ENCODE data around the gene CEP162.
"Not testable (repeated sequence)": the region's sequence is repeated elsewhere in the genome, so short reads cannot be mapped to it uniquely, and the experiment has no call there.

CEP162 gene

GRCh38 chr6:84139311-84139710, 88.1 kb downstream of the CEP162 start:
- DNase-seq = no peak

GRCh38 chr6:84137989-84138575, 89.4 kb downstream of the CEP162 start:
- no peak for DNase-seq

GRCh38 chr6:84137051-84137375, 90.4 kb downstream of the CEP162 start:
- peak; percentile 84 for DNase-seq

DNA sequence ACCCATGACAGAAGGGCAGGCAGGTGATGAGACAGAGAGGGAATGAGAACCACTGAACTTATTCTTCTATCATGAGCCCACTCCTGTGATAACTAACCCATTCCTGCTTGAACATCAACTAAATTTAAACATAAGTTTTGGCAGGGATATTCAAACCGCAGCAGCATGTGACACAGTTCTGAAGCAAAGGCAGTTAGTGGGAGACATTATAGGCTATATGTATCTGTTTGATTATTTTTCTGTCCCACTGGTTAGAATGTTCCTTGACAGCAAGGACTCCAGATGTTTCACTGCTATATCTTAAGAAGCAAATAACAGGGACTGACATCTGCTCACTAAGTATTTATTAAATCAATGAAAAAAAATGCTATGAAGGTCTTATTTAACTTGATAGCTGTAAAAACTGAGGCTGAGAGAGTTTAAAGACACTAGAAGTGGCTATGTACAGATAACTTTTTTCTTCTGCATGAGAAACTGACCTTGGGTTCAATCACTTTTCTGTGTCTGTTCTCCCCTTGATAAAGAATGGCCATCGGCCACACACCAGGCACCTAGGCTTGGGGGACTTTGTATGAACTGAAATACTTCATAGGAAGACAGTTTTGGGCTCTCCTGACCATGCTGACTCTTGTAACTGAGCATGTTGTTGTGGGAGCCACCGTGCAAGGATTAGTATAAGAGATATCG, 90.9 kb downstream of the CEP162 start:
- peak; percentile 15 for DNase-seq

GRCh38 chr6:84135291-84135690, 92.2 kb downstream of the CEP162 start:
- DNase-seq = no peak

GRCh38 chr6:84133385-84133784, 94.1 kb downstream of the CEP162 start:
- DNase-seq = not testable (repeated sequence)

- DNase-seq = not testable (repeated sequence)
Observed at GRCh38 chr6:84129588-84129987, 97.9 kb downstream of the CEP162 start.

- no peak for DNase-seq
Observed at GRCh38 chr6:84123186-84123585, 104.3 kb downstream of the CEP162 start.

GRCh38 chr6:84119277-84119676, 108.2 kb downstream of the CEP162 start:
- no peak for DNase-seq

- no peak for DNase-seq
Observed at GRCh38 chr6:84118191-84118590, 109.3 kb downstream of the CEP162 start.

DNA sequence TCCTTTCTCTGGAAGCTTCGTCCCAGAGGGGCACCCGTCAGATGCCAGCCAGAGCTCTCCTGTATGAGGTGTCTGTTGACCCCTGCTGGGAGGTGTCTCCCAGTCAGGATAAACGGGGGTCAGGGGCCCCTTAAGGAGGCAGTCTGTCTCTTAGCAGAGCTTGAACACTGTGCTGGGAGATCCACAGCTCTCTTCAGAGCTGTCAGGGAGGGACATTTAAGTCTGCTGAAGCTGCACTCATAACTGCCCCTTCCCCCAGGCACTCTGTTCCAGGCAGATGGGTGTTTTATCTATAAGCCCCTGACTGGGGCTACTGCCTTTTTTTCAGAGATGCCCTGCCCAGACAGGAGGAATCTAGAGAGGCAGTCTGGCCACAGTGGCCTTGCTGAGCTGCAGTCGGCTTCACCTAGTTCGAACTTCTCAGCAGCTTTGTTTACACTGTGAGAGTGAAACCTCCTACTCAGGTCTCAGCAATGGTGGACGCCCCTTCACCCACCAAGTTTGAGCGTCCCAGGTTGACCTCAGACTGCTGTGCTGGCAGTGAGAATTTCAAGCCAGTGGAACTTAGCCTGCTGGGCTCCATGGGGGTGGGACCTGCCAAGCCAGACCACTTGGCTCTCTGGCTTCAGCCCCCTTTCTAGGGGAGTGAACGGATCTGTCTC, 112.4 kb downstream of the CEP162 start:
- DNase-seq = not testable (repeated sequence)

DNA sequence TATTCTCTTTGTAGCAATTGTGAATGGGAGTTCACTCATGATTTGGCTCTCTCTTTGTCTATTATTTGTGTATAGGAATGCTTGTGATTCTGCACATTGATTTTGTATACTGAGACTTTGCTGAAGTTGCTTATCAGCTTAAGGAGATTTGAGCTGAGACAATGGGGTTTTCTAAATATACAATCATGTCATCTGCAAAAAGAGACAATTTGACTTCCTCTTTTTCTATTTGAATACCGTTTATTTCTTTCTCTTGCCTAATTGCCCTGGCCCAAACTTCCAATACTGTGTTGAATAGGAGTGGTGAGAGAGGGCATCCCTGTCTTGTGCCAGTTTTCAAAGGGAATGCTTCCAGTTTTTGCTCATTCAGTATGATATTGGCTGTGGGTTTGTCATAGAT, 116.1 kb downstream of the CEP162 start:
- DNase-seq = not testable (repeated sequence)

GRCh38 chr6:84107495-84107894, 119.9 kb downstream of the CEP162 start:
- no peak for DNase-seq

- DNase-seq = peak; percentile 16
Observed at GRCh38 chr6:84105215-84105924, 122.1 kb downstream of the CEP162 start.

DNA sequence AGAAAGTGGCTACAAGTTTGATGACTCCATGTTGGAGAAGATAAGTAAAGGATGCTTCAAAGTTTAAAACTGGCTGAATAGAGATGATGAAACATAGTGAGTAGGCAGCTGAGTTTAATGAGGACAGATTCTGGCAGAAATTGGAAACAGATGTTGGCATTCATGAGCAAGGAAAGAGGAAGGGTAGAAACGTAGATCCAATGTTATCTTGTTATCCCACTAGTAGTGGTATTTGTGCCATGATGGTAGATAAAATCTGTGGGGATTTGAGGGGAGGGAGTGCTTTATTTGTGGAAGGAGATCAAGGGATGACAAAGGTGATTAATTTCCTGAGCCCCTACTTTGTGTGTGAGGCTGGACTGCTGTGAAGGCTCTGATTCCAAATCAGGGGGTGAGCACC, 124.4 kb downstream of the CEP162 start:
- peak; percentile 60 for DNase-seq

DNA sequence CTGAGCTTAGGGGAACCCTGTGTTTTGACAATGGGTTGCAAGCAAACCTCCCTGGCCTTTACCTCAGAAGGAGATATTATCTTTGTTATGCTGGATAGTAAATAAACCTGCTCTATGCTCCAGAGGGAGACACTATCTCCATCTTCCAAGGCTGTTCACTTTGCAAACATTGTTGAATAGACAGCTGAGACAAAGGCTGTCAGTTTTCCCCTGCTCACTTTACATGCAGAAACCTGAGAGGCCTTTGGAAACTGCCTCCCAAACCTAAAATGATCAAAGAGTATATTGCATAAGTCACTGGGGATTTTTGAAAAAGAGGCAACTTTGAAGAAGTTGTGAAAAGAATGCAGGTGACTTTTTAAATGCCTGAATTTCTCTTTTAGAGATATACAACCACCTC, 132.3 kb downstream of the CEP162 start:
- DNase-seq = no peak

DNA sequence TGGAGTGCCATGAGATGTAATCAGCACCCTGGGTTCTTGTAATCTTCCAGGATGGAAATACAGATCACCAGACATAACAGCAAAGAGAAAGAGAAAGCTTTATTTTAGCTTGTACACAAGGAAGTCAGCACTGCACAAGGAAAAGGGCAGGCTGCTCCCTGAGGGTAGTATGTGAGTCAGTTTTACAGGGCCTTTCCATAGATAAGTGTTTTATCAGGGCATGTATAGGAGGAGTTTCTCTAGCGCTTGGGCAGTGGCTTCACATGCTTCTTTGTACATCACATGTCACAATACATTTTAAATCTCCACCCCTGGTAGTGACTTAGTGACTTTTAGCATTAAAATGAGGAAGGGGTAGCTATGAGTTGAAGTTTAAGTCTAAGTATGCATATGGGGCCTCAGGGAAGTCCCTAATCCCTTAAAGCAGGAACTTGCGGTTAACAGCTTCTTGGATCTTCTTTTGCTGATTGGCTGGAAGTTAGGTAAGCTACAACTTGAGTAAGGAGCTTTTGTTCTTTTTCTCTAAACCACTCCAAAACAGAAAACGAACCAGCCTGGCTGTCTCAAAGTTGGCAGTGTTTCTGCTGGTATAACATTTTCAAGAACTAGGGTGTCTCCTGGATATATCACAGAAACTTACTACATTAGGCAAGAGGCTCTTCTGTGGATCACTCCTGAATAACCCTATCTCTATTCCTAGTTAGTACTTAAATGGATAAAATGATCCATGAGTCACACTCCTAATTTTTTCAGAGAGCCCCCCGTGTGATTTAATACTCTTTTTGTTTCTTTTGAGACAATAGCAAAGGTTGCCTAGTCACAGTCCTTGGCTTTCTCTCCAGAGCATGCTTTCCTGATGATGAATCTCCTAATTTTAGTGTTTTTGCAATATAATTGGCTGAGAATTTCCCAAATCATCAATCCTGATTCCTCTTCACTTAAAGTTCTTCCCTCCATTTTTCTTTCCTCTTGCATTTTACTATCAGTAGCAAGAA, 133.7 kb downstream of the CEP162 start:
- DNase-seq = peak; percentile 2

- DNase-seq = no peak
Observed at GRCh38 chr6:84089552-84089951, 137.9 kb downstream of the CEP162 start.

DNA sequence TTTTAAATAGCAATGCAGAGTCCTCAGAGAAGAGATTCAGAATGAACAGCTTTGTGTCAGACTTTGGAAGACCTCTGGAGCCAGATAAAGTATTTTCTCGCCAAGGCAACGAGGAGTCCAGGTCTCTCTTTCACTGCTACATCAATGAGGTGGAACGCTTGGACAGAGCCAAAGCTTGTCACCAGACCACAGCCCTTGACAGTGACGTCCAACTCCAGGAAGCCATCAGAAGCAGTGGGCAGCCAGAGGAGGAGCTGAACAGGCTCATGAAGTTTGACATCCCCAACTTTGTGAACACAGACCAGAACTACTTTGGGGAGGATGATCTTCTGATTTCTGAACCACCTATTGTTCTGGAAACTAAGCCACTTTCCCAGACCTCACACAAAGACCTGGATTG, 138.4 kb downstream of the CEP162 start:
- no peak for DNase-seq

DNA sequence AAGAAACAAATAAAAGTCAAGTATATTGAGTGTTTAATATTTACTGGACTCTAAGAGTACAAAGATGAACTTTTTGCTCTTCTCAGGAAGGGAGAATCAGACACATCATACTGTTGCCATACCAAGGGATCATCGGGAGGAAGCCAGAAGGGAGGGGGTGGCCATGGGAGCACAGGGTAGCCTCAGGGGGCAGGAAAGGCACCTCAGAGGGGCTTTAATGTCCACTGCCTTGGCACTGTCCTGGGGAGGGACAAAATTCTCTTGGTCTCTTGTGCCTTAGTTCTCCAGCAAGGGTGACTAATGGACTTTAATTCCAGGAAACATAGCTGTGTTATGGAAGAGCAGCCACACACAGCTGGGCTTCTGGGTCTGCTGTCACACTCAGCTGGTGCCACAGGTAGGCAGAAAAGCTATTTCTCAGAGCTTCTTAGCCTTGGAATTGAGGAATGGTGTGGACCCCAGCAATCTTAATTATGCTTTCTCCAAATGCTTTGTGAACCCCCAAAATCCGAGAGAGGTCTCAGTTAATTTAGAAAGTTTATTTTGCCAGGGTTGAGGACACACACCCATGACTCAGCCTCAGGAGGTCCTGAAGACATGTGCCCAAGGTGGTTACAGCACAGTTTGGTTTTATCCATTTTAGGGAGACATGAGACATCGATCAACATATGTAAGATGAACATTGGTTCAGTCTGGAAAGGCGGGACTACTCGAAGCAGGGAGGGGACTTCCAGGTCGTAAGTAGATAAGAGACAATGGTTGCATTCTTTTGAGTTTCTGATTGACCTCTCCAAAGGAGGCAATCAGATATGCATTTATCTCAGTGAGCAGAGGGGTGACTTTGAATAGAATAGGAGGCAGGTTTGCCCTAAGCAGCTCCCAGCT, 140.7 kb downstream of the CEP162 start:
- no peak for DNase-seq

- no peak for DNase-seq
Observed at GRCh38 chr6:84086056-84086455, 141.4 kb downstream of the CEP162 start.

Data from fibroblast of skin of scalp (primary cell).